ENCODE measurements around the gene ACSBG1.

DNA sequence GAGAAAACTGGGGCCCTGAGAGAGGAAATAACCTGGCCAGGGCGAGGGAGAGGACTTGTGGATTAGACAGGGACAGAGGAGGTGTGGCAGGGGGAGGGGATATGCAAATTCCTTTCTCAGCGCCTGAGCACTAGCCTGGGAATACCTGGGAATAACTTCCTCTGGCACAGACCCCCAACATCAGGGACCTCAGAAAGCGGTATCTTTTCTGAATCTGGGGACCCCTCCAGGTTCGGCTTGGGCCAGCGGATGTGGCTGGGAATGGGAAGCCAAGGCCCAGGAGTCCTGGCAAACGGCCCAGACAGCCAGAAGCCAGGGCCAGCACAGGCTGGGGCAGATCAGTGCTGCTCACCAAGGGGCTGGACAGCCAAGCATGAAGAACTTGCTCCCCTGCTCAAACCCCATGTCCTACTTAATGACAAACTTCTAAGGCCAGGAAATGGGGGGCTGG lies 9.2 kb upstream of the ACSBG1 start:
- no peak for TF ChIP-seq POLR2A (IDR thresholded peaks at IDR 0.05)
- TF ChIP-seq, protein P1, sequence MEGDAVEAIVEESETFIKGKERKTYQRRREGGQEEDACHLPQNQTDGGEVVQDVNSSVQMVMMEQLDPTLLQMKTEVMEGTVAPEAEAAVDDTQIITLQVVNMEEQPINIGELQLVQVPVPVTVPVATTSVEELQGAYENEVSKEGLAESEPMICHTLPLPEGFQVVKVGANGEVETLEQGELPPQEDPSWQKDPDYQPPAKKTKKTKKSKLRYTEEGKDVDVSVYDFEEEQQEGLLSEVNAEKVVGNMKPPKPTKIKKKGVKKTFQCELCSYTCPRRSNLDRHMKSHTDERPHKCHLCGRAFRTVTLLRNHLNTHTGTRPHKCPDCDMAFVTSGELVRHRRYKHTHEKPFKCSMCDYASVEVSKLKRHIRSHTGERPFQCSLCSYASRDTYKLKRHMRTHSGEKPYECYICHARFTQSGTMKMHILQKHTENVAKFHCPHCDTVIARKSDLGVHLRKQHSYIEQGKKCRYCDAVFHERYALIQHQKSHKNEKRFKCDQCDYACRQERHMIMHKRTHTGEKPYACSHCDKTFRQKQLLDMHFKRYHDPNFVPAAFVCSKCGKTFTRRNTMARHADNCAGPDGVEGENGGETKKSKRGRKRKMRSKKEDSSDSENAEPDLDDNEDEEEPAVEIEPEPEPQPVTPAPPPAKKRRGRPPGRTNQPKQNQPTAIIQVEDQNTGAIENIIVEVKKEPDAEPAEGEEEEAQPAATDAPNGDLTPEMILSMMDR (IDR thresholded peaks at IDR 0.05) = no peak
